ENCODE data around the gene SLIT3. TPM values are rescaled to one million over a fixed set of nuclear protein-coding genes. Genes with fewer than 3 reads are reported as not detected.

The SLIT3 gene
- total RNA-seq, 1 donor from 2014 or later, result 0.66 TPM

GRCh38 chr5:169085636-169086035, 215.3 kb downstream of the SLIT3 start:
- intact Hi-C loops (cut with micrococcal nuclease), result no loop called here

DNA sequence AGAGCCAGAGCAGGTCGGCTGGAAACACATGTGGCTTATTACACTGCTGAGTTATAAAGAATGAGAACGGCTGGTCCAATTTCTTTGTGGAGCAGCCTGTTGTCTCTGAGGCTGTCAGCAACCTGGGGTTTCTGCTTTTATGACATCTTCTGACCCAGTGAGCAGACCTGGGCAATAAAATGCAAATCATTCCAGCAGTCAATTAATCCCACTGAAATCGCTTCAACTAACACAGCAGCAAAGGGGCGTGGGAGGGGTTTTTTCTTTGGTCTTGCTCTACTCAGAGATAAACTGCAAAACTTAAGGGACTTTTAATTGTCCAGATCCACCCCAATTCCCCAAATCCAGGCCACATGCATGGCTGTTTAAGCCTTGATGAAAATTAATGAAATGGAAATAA, 215.7 kb downstream of the SLIT3 start:
- intact Hi-C loops (cut with micrococcal nuclease), result no loop called here

GRCh38 chr5:169084775-169085174, 216.2 kb downstream of the SLIT3 start:
- intact Hi-C loops (cut with micrococcal nuclease), result no loop called here

- intact Hi-C loops (cut with micrococcal nuclease), result no loop called here
These were observed 217.4 kb downstream of the SLIT3 start for GRCh38 chr5:169083394-169084018.

DNA sequence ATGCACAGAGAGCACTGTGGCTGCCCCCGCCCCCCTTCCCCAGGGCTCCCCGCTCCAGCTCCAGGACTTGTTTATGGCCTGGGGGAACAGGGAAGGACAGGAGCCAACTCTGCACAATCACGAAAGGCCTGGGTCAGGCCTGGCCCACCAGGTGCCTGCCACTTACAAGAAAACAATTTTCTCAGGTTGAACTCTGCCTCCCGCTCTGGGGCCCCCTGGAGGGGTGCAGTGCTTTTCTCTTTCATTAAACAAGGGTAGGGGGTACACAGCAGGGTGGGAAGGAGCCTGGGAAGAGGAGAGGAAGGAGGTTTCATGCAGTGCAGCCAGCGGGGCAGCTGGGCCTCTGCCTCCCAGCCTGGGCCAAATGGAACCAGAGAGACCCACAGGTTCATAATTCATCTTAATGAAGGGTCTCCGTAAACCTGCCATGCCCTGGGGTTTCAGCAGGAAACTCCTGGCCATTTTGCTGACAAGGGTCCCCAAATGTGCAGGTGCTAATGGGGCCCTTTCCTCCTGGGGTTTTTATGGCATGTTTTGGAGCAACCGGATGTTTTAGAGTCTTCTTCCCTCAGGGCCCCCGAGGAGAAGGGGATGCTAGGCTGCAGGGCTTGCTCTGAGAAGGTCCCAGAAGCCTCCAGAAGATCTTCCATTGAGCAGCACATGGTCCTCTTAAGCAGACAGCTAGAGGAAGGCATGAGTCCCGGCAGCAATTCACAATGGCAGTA, 219.8 kb downstream of the SLIT3 start:
- intact Hi-C loops (cut with micrococcal nuclease), result no loop called here

GRCh38 chr5:169080448-169080911, 220.5 kb downstream of the SLIT3 start:
- intact Hi-C loops (cut with micrococcal nuclease), result no loop called here

GRCh38 chr5:169079697-169080096, 221.2 kb downstream of the SLIT3 start:
- intact Hi-C loops (cut with micrococcal nuclease), result no loop called here

GRCh38 chr5:169074839-169075238, 226.1 kb downstream of the SLIT3 start:
- intact Hi-C loops (cut with micrococcal nuclease), result no loop called here

GRCh38 chr5:169072233-169072632, 228.7 kb downstream of the SLIT3 start:
- intact Hi-C loops (cut with micrococcal nuclease), result no loop called here

DNA sequence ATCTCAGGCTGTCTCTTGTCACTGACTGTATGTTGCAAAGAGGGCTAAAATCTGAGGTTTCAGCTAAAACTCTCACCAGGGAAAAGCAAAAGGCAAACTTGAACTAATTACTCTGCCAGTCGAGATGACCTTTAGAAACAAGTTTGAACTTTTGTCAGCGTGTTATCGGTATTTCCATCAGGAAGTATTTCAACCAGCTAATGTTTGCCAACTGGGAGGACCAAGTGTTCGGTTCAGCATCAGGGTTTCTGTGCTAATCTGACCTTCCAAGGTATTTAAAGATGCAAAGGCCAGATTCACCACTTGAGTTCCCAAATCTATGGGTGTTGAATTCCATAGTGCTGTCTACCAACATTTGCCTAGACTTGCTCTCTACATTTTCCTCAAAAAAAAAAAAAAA, 230.5 kb downstream of the SLIT3 start:
- intact Hi-C loops (cut with micrococcal nuclease), result no loop called here

- intact Hi-C loops (cut with micrococcal nuclease), result no loop called here
These were observed 233.2 kb downstream of the SLIT3 start for GRCh38 chr5:169067751-169068173.

- intact Hi-C loops (cut with micrococcal nuclease), result no loop called here
These were observed 235.5 kb downstream of the SLIT3 start for GRCh38 chr5:169065400-169065799.

GRCh38 chr5:169064093-169064492, 236.8 kb downstream of the SLIT3 start:
- intact Hi-C loops (cut with micrococcal nuclease), result no loop called here

DNA sequence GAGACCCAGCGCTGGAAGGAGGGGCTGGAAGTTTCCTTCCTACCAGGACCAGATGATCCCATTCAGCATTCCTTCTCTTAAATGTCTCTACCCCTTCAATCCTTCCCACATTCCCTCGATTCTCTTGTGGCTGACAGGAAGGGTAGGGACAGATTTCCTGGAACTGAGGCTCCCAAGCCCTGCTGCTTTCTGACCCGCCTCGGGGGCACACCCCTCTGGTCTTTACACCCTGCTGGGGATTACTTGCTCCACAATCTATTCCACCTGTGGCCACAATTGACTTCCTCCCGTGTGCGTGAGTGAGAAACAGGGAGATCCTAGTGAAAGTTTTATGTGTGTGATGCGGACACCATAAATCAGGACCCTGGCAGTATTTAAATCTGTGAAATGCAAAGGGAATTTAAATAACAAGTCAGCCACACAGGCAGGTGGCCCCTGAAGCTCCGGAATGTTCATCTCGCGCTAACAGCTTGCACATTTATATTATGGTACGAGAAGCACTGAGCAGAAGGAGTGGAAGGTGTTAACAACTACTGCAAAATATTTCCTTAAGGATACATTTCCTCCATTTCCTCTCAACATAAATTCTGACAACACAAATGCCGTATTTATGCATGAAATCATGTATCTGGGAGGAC, 237.5 kb downstream of the SLIT3 start:
- intact Hi-C loops (cut with micrococcal nuclease), result no loop called here

- intact Hi-C loops (cut with micrococcal nuclease), result no loop called here
These were observed 238.2 kb downstream of the SLIT3 start for GRCh38 chr5:169062690-169063089.

DNA sequence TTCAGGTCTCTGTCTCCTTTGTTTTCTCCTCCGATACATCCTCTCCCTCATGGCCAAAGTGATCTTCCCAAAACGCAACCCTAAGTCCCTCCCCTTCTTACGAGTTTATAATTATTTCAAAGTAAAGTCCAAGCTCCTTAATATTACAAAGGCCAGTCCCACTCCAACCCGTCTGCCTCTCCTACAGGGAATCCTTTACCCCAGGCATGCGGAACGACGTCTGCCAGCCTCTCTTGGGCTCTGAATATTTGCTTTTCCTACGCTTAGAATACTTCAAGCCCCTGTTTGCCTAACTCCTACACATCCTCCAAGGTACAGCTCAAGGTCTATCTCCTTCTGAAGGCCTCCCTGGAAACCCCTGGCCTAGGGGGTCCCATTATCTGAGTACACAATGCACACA, 246.4 kb downstream of the SLIT3 start:
- intact Hi-C loops (cut with micrococcal nuclease), result no loop called here

- intact Hi-C loops (cut with micrococcal nuclease), result no loop called here
These were observed 248.7 kb downstream of the SLIT3 start for GRCh38 chr5:169052207-169052606.

DNA sequence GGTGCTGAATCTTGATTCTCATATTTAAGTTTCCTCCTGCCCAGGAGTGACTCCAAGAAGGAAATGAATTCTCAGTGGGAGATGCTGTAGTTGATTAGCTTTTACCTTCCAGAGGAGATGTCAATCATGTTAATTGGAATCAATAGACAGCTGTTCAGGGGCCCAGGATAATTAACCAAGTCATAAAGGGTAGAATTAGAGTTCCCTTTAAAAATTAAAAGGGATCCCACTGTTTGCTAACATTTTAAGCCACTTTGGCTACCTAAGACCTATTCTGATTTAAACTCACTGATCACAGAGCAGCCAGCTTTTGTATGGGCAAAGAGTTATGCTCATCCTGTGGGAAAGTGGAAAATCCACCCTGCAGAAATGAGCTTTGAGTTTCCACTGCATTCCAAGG, 249.6 kb downstream of the SLIT3 start:
- intact Hi-C loops (cut with micrococcal nuclease), result no loop called here

- intact Hi-C loops (cut with micrococcal nuclease), result no loop called here
These were observed 250.3 kb downstream of the SLIT3 start for GRCh38 chr5:169050636-169051035.

GRCh38 chr5:169050146-169050571, 250.8 kb downstream of the SLIT3 start:
- intact Hi-C loops (cut with micrococcal nuclease), result no loop called here

- intact Hi-C loops (cut with micrococcal nuclease), result no loop called here
These were observed 251.2 kb downstream of the SLIT3 start for GRCh38 chr5:169049712-169050111.

All from T-helper 2 cell treated with Interferon-gamma antibody and Interleukin-4, amounts not matched to agents 100 ng/mL and 5 ng/mL, for 36 hours (primary cell).